ENCODE data around the gene NBEA. TPM values are rescaled to one million over a fixed set of nuclear protein-coding genes. Genes with fewer than 3 reads are reported as not detected.

NBEA gene
- total RNA-seq, 1 experiment from 2014 or later = 4.1 TPM

DNA sequence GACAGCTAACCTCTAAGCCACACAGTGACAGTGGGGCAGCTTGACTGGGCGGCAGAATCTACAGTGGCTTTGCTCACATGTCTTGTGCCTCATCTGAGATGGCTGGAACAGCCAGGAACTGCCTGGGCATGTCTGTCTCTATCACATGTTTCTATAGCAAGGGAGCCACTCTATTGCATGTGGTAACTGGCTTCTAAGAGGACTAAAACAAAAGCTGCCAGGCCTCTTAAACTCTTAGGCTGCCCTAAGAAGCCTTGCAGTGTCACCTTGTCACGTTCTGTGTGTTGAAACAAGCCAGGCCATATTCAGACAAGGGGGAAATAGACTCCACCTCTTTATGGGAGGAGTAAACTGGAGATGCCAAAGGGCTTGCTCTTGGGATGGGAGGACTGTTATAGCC, 657.3 kb downstream of the NBEA start:
- DNase-seq (ENCODE audit: low read depth, low spot score) = no peak
- Histone ChIP-seq H3K4me1 (ENCODE audit: control insufficient read depth in 1 of 2, insufficient read depth in 2 of 2, low read length in 2 of 2) (no peaks in the 10 kb centered on the region), H3K9me2 (ENCODE audit: insufficient read depth) (no peaks in the 10 kb centered on the region), H3K4me2 (ENCODE audit: low read length) (no peak overlapping the region), H3K9me3 (ENCODE audit: control insufficient read depth in 1 of 2, insufficient read depth in 1 of 2, low read depth in 1 of 2, low read length in 2 of 2) (no peaks in the 10 kb centered on the region), H3K4me3 (replicated peaks in 1 of 2; ENCODE audit: low read depth in 1 of 2, low read length in 2 of 2) (no peak overlapping the region), H3K27me3 (ENCODE audit: insufficient read depth, low read length) (no peaks in the 10 kb centered on the region), H3K27ac (ENCODE audit: low read depth, low read length) (no peak overlapping the region), H2AFZ (ENCODE audit: low read depth, low read length, poor library complexity, severe bottlenecking) (no peak overlapping the region), H4K20me1 (ENCODE audit: insufficient read depth) (no peaks in the 10 kb centered on the region), H3K36me3 (ENCODE audit: control insufficient read depth in 1 of 2, insufficient read depth in 2 of 2, low read length in 2 of 2) (no peaks in the 10 kb centered on the region), H3K9ac (ENCODE audit: low read length) (no peak overlapping the region), H3K79me2 (ENCODE audit: insufficient read depth, low read length) (no peaks in the 10 kb centered on the region)
- ATAC-seq = no peak
- BruUV-seq (replicated peaks) = no TSS peak
- intact Hi-C loops (cut with micrococcal nuclease) = no loop called here
- CTCF ChIA-PET = no interaction called here
- RAD21 ChIA-PET (ENCODE audit: low non-redundant PET in 1 of 2, low total read pairs in 2 of 2, uncharacterized antibody in 2 of 2, unreplicated experiment in 2 of 2) = no interaction called here
- no peak for TF ChIP-seq RAD21 (IDR thresholded peaks at IDR 0.05; ENCODE audit: low read depth)
- TF ChIP-seq, protein P1, sequence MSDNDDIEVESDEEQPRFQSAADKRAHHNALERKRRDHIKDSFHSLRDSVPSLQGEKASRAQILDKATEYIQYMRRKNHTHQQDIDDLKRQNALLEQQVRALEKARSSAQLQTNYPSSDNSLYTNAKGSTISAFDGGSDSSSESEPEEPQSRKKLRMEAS (IDR thresholded peaks at IDR 0.05) = no peak
- TF ChIP-seq, protein P2, sequence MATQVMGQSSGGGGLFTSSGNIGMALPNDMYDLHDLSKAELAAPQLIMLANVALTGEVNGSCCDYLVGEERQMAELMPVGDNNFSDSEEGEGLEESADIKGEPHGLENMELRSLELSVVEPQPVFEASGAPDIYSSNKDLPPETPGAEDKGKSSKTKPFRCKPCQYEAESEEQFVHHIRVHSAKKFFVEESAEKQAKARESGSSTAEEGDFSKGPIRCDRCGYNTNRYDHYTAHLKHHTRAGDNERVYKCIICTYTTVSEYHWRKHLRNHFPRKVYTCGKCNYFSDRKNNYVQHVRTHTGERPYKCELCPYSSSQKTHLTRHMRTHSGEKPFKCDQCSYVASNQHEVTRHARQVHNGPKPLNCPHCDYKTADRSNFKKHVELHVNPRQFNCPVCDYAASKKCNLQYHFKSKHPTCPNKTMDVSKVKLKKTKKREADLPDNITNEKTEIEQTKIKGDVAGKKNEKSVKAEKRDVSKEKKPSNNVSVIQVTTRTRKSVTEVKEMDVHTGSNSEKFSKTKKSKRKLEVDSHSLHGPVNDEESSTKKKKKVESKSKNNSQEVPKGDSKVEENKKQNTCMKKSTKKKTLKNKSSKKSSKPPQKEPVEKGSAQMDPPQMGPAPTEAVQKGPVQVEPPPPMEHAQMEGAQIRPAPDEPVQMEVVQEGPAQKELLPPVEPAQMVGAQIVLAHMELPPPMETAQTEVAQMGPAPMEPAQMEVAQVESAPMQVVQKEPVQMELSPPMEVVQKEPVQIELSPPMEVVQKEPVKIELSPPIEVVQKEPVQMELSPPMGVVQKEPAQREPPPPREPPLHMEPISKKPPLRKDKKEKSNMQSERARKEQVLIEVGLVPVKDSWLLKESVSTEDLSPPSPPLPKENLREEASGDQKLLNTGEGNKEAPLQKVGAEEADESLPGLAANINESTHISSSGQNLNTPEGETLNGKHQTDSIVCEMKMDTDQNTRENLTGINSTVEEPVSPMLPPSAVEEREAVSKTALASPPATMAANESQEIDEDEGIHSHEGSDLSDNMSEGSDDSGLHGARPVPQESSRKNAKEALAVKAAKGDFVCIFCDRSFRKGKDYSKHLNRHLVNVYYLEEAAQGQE (IDR thresholded peaks at IDR 0.05; ENCODE audit: low read depth) = no peak
- TF ChIP-seq CEBPB (IDR thresholded peaks at IDR 0.05; ENCODE audit: low read depth) = no peak
- TF ChIP-seq JUND (IDR thresholded peaks at IDR 0.05) = no peak
- TF ChIP-seq FOSL1 (IDR thresholded peaks at IDR 0.05; ENCODE audit: low read depth) = no peak
- TF ChIP-seq ZNF274 (IDR thresholded peaks at IDR 0.05; ENCODE audit: low read depth, low read length) = no peak
- no peak for TF ChIP-seq ELF1 (IDR thresholded peaks at IDR 0.05; ENCODE audit: borderline replicate concordance, low read depth)
- no peak for TF ChIP-seq CBX3 (IDR thresholded peaks at IDR 0.05; ENCODE audit: low read depth)
- no peak for TF ChIP-seq POLR2AphosphoS5 (IDR thresholded peaks at IDR 0.05; ENCODE audit: low read depth, low read length)
- POLR2A ChIA-PET = no interaction called here
